Measurements from ENCODE around the gene LYPD3.

GRCh38 chr19:43502419-43502976 is 37.1 kb upstream of the LYPD3 start:
- TF ChIP-seq CTCF (IDR thresholded peaks at IDR 0.05) (no peak), POLR2A (IDR thresholded peaks at IDR 0.05) (no peak)

All from esophagus squamous epithelium (tissue), 4 donors.